Ishikawa (cell line): Measurements from ENCODE around the gene TMEM212.

Source experiments
- CEBPB ChIP-seq: IDR thresholded peaks from 2 replicates; pipeline ENCODE4 v1.6.1; 2012
- CREB1 ChIP-seq: IDR thresholded peaks from 2 replicates; pipeline ENCODE4 v1.6.1; 2012; ENCODE audit warnings: low read depth
- EGR1 ChIP-seq: IDR thresholded peaks from 2 replicates; pipeline ENCODE4 v1.6.1; 2012
- EP300 ChIP-seq: IDR thresholded peaks from 2 replicates; pipeline ENCODE4 v1.6.1; 2012; ENCODE audit warnings: borderline replicate concordance
- FOXM1 ChIP-seq: IDR thresholded peaks from 2 replicates; pipeline ENCODE4 v1.6.1; 2012; ENCODE audit warnings: low read depth, borderline replicate concordance
- MAX ChIP-seq: IDR thresholded peaks from 2 replicates; pipeline ENCODE4 v1.6.1; 2012
- NFIC ChIP-seq: IDR thresholded peaks from 2 replicates; pipeline ENCODE4 v1.6.1; 2012
- RAD21 ChIP-seq: IDR thresholded peaks from 2 replicates; pipeline ENCODE4 v1.6.1; 2012; ENCODE audit warnings: low read depth
- TAF1 ChIP-seq: IDR thresholded peaks from 2 replicates; pipeline ENCODE4 v1.6.1; 2012; ENCODE audit warnings: low read depth, mild to moderate bottlenecking
- TCF12 ChIP-seq: IDR thresholded peaks from 2 replicates; pipeline ENCODE4 v1.6.1; 2012; ENCODE audit warnings: low read depth
- TEAD4 ChIP-seq: IDR thresholded peaks from 2 replicates; pipeline ENCODE4 v1.6.1; 2012
- YY1 ChIP-seq: IDR thresholded peaks from 2 replicates; pipeline ENCODE4 v1.6.1; 2012; ENCODE audit warnings: low read depth
- ZBTB7A ChIP-seq: IDR thresholded peaks from 2 replicates; pipeline ENCODE4 v1.6.1; 2012; ENCODE audit warnings: low read depth
- TF ChIP-seq, protein P1 (sequence below): IDR thresholded peaks from 2 replicates; pipeline ENCODE4 v1.6.1; 2012
- TF ChIP-seq, protein P2 (sequence below): IDR thresholded peaks from 2 replicates; pipeline ENCODE4 v1.6.1; 2012; ENCODE audit warnings: low read depth, mild to moderate bottlenecking

The TMEM212 gene

GRCh38 chr3:171803044-171803443 lies 40.1 kb upstream of the TMEM212 start:
- no peak for TF ChIP-seq YY1
- no peak for TF ChIP-seq EP300
- TF ChIP-seq, protein P1, sequence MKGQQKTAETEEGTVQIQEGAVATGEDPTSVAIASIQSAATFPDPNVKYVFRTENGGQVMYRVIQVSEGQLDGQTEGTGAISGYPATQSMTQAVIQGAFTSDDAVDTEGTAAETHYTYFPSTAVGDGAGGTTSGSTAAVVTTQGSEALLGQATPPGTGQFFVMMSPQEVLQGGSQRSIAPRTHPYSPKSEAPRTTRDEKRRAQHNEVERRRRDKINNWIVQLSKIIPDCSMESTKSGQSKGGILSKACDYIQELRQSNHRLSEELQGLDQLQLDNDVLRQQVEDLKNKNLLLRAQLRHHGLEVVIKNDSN, result no peak
- TF ChIP-seq, protein P2, sequence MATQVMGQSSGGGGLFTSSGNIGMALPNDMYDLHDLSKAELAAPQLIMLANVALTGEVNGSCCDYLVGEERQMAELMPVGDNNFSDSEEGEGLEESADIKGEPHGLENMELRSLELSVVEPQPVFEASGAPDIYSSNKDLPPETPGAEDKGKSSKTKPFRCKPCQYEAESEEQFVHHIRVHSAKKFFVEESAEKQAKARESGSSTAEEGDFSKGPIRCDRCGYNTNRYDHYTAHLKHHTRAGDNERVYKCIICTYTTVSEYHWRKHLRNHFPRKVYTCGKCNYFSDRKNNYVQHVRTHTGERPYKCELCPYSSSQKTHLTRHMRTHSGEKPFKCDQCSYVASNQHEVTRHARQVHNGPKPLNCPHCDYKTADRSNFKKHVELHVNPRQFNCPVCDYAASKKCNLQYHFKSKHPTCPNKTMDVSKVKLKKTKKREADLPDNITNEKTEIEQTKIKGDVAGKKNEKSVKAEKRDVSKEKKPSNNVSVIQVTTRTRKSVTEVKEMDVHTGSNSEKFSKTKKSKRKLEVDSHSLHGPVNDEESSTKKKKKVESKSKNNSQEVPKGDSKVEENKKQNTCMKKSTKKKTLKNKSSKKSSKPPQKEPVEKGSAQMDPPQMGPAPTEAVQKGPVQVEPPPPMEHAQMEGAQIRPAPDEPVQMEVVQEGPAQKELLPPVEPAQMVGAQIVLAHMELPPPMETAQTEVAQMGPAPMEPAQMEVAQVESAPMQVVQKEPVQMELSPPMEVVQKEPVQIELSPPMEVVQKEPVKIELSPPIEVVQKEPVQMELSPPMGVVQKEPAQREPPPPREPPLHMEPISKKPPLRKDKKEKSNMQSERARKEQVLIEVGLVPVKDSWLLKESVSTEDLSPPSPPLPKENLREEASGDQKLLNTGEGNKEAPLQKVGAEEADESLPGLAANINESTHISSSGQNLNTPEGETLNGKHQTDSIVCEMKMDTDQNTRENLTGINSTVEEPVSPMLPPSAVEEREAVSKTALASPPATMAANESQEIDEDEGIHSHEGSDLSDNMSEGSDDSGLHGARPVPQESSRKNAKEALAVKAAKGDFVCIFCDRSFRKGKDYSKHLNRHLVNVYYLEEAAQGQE, result no peak
- TF ChIP-seq FOXM1, result no peak
- no peak for TF ChIP-seq CEBPB
- TF ChIP-seq TAF1, result no peak
- TF ChIP-seq NFIC, result no peak
- TF ChIP-seq TEAD4, result no peak
- TF ChIP-seq ZBTB7A, result no peak
- TF ChIP-seq TCF12, result no peak
- no peak for TF ChIP-seq CREB1
- no peak for TF ChIP-seq RAD21
- no peak for TF ChIP-seq MAX

DNA sequence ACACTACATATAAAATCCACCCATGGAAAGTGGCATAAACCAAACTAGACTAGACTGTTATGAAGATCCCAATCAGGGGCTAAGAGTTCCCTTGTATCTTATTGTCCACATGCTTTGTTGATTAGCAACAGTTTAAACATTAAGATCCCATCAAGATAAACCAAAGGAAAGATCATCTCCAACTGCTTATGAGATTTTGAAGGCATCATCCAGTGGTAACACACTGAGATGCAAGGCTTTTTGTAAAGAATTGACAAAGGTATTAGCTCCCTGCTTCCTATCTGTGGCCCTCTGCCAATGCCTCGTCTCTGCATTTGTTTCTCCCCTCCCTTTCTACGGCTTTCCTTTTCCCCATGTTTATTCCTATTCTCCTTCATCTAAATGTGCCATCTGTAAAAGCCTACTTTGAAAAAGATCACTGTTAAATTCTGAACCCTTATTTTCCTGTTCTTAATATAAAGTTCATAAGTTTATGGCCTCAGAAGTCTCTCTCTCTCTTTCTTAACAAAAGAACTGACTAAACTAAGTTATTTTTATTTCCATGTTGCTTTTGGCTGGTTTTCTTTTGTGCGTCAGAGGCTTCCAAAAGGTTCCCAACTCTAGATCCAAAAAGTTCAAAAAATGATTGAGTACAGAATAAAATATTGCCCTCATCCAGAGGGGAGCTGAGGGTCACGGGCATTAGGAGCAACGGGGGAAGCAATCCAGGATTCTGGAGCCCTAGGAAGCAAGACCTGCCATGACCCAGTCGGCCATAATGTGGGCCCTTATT lies 38.3 kb upstream of the TMEM212 start:
- TF ChIP-seq ZBTB7A, result no peak
- no peak for TF ChIP-seq TAF1
- TF ChIP-seq CREB1, result no peak
- TF ChIP-seq, protein P2, result no peak
- TF ChIP-seq TCF12, result no peak
- TF ChIP-seq NFIC, result no peak
- TF ChIP-seq, protein P1, result no peak

GRCh38 chr3:171805687-171806086 lies 37.5 kb upstream of the TMEM212 start:
- TF ChIP-seq EP300, result no peak
- TF ChIP-seq MAX, result no peak
- TF ChIP-seq CREB1, result no peak
- TF ChIP-seq NFIC, result no peak
- TF ChIP-seq, protein P2, result no peak
- TF ChIP-seq RAD21, result no peak
- TF ChIP-seq YY1, result no peak
- TF ChIP-seq FOXM1, result no peak
- no peak for TF ChIP-seq TEAD4
- no peak for TF ChIP-seq CEBPB
- TF ChIP-seq, protein P1, result no peak
- no peak for TF ChIP-seq TAF1
- no peak for TF ChIP-seq EGR1
- TF ChIP-seq TCF12, result no peak
- TF ChIP-seq ZBTB7A, result no peak
